ENCODE results near the gene RBM19.

Gene RBM19

DNA sequence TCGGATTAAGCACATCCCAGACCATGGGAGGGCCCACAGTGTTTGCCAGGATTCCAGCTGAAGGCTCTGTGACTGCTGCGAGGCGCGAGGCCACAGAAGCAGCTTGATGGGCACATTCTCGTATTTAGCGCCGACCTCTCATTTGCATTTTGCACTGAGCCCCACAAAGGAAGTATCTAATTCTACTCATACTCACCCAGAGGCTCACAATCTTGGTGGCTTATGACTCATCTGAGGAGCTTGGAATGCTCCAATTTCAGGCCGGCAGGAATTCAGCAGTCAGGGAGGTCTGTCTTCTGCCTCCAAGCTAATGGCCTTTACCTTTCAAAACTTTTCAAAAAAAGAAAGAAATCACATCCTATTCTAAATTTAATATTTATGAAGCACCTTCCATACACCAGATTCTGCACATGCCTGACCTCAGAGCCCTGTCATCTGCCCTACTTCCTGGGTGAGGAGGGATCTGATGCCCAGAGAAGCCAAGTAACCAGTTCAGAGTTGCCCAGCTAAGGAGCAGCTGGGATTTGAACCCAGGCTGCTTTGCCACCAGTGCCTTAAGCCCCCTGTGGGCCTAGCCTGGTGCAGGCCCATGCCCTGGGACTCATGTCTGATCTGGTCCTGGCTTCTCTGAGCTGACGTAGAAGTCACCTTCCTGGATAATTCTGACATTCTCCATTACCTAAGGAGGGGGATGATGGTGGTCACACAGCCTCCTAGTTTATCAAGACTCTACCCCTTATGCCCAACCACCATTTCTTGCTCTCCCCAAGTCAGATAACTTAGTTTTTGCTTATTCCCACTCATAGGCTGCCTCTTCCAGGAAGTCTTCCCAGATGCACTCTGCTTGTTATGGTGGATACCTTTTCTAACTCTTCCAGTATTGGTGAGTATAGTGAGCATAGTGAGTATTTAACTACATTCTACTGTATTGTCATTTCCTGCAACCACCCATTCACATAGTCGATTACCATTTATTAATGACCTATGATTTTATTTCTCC, 198.9 kb downstream of the RBM19 start:
- no peak for TF ChIP-seq CTCF (IDR thresholded peaks at IDR 0.05; ENCODE audit: low read depth, low read length)
- H3K9me3 ChIP-seq (ENCODE audit: severe bottlenecking) = no peaks in the 10 kb centered on the region
- H3K36me3 ChIP-seq = no peaks in the 10 kb centered on the region
- no peak overlapping the region for H3K27ac ChIP-seq
- no peaks in the 10 kb centered on the region for H3K27me3 ChIP-seq (ENCODE audit: insufficient read depth, low read depth, severe bottlenecking)
- DNase-seq = no peak
- H3K4me3 ChIP-seq (ENCODE audit: low read depth, low read length) = no peak overlapping the region
